HG03457 (cell line): ENCODE results near the gene MIPOL1.
"Not testable (repeated sequence)": the region's sequence is repeated elsewhere in the genome, so short reads cannot be mapped to it uniquely, and the experiment has no call there.

Experiments used
- ATAC-seq: cut with Tn5 transposase; IDR thresholded peaks from one replicate; pipeline ENCODE4 v1.9.1; 2021; ENCODE audit warnings: moderate number of reproducible peaks; ENCODE audit not compliant: unreplicated experiment

MIPOL1 gene

DNA sequence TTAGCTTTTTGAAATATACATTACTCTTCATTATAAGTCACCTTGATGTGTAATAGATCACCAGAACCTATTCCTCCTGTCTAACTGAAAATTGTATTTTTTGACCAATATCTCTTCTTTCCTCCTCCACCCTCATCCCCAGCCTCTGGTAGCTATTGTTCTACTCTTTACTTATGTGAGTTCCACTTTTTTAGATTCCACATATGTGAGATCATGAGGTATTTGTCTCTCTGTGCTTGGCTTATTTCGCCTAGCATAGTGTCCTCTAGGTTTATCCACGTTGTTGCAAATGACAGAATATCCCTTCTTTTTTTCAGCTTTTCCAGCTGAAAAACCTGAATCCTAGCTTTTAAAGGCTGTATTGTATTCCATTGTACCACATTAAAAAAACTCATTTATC lies 82.1 kb downstream of the MIPOL1 start:
- ATAC-seq = no peak

DNA sequence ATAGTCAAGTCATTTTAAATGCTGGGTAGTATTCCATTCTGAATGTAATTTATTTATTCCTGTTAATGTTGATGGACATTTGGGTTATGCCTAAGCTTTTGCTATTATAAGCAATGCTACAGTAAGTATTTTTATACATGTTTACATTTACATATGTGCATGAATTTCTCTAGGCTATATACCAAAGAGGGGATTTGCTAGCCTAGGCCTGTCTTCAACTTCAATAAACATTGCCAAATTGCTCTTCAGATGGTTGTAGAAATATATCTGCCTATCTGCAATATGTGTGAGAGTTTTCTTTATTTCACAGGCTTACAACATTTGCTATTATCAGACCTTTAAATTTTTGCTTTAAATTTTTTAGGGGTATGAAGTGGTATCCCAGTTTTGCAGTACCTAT lies 87.0 kb downstream of the MIPOL1 start:
- ATAC-seq = no peak

GRCh38 chr14:37285220-37285619 lies 87.5 kb downstream of the MIPOL1 start:
- no peak for ATAC-seq

- ATAC-seq = no peak
Measured at GRCh38 chr14:37289688-37290087, 92.0 kb downstream of the MIPOL1 start.

GRCh38 chr14:37295262-37295661 lies 97.5 kb downstream of the MIPOL1 start:
- not testable (repeated sequence) for ATAC-seq

DNA sequence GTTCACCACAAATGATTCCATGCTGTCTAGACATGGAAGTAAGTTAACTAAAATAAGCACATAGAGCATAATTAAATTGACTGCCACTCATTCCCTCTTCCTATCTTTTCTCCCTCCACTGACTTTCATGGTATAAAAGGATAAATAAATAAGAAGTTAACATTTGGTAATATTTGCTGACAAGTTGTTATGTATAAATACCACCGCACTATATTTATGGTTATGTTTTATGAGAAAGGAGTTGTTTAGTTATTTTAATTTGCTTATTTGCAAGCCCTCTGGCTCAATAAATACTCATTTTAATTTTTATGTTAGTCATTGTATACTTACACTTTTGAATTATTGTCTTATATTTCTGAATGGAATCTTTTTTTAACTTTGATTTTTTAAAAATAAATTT lies 113.5 kb downstream of the MIPOL1 start:
- no peak for ATAC-seq

DNA sequence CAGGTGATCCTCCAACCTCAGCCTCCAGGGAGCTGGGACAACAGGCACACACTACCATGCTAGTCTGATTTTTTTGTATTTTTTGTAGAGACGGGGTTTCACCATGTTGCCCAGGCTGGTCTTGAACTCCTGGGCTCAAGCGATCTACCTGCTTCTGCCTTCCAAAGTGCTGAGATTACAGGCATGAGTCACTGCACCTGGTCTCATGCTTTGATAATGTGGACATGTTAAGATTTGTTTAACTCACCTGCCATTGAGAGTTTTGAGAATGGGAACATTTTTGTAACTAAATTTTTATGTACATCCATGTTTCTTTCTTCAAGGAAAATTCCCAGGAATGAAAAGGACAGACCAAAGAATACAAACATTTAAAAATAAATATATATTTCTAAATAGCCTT lies 121.2 kb downstream of the MIPOL1 start:
- ATAC-seq = no peak

GRCh38 chr14:37320106-37320505 lies 122.4 kb downstream of the MIPOL1 start:
- no peak for ATAC-seq

GRCh38 chr14:37325332-37325731 lies 127.6 kb downstream of the MIPOL1 start:
- ATAC-seq = no peak

GRCh38 chr14:37326434-37326833 lies 128.7 kb downstream of the MIPOL1 start:
- ATAC-seq = no peak

GRCh38 chr14:37327933-37328332 lies 130.2 kb downstream of the MIPOL1 start:
- ATAC-seq = not testable (repeated sequence)

DNA sequence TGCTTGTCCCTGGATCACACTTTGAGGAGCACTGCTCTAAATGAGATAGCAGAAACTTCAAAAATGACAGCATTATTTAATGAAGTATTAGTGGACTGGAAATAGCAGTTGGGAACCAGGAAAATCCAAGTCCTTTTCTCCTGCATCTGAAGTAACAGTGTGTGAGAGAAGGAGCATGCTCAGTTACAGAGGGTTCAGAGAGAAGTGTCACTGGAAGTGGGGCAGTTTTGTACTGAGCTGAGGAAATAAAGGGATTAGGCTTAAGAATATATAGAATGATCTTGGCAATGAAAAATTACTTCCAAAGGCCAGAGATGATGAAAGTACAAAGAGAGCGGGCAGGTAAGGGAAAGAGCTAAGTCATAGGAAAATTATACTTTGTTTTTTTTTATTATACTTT lies 130.9 kb downstream of the MIPOL1 start:
- no peak for ATAC-seq

GRCh38 chr14:37329189-37330001 lies 131.7 kb downstream of the MIPOL1 start:
- no peak for ATAC-seq

DNA sequence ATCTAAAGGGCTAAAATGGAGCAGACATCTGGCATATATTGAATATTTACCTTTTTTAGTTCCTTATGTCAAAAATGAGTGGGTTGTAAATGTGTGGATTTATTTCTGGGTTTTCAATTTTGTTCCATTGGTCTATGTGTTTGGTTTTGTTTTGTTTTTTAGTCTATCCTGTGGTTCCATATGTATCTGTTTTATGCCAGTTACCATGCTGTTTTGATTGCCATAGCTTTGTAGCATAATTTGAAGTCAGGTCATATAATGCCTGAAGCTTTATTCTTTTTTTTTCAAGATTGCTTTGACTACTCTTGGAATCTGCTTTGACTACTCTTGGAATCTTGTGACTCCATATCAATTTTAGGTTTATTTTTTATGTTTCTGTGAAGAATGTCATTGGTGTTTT lies 133.2 kb downstream of the MIPOL1 start:
- ATAC-seq = no peak

DNA sequence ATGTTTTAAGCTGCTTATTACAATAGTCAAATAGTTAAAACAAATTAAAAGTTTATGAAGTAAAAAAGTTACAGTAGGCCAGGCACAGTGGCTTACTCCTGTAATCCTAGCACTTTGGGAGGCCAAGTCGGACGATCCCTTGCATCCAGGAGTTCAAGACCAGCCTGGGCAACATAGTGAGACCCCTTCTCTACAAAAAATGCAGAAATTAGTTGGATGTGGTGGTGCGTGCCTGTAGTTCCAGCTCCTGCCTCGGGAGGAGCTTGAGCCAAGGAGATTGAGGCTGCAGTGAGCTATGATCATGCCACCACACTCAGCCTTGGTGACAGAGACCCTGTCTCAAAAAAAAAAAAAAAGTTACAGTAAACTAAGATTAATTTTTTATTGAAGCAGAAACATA lies 142.6 kb downstream of the MIPOL1 start:
- no peak for ATAC-seq

DNA sequence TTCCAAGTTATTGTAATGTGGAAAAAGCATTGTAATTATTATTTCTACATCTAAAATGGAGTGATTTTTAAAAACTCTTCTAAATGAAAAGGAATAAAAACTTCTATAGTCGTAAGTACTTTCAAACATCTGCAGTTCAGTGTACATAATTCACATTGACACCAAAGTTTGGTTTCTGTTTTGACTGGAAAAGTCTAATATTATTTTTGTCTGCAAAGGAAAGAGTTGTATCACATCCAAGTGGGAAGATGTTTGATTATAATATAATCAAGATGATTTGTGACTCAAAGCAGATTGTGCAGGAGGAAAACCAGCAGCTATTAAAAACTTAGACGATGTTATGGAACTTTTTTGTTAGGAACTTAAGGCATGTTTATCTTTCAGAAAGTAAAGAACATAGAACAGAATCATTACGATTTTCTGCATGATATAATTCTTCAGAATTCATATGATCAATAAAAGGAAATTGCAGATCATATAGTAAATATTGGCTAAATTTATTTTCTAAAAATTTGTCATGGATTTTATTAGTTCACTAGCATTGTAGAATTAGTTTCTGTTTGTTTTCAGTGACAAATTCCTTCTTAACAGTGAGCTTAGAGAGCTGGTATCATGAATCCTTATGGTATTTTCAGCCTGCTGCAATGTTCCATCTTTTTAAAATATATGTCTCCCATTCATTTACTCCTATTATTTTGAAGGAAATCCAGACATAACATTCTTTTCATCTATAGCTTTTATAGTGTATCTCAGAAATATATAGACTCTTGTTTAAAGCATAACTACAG lies 145.8 kb downstream of the MIPOL1 start:
- ATAC-seq = no peak

DNA sequence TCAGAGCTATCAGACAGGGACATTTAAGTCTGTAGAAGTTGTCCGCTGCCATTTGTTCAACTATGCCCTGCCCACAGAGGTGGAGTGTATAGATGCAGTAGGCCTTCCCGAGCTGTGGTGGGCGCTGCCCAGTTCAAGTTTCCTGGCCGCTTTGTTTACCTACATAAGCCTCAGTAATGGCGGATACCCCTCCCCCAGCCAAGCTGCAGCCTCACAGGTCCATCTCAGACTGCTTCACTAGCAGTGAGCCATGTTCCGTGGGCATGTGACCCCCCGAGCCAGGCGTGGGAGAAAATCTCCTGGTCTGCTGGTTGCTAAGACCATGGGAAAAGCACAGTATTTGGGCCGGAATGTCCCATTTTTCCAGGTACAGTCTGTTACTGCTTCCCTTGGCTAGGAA lies 165.9 kb downstream of the MIPOL1 start:
- no peak for ATAC-seq

DNA sequence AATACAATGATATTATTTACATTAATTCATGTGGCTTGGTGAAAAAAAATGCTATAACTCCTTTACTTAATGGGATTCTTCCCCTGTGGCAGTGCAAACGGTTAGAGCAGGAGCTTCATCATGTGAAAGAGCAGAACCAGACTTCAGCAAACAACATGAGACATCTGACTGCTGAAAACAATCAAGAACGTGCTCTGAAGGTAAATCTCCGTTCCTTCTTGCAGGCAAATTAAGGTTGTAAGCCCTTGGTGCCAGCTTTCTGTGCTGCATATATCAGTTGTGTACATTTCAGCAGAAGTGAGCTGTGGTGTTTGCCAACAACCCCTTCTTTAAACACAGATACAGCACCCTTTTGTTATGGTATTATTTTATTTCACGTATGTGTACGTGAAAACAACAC lies 171.7 kb downstream of the MIPOL1 start:
- no peak for ATAC-seq

GRCh38 chr14:37375566-37375965 lies 177.8 kb downstream of the MIPOL1 start:
- ATAC-seq = no peak

- ATAC-seq = no peak
Measured at GRCh38 chr14:37376944-37377609, 179.3 kb downstream of the MIPOL1 start.

GRCh38 chr14:37384870-37385596 lies 187.3 kb downstream of the MIPOL1 start:
- ATAC-seq = no peak
